Testis (tissue), 2 donors: ENCODE data around the gene ZBTB5.

Experiments
- CTCF ChIP-seq, 3 experiments: fragments of 450-650 bp in 2 of 3; fragments of 200-600 bp in 1 of 3; sonication (generic) in 1 of 3; IDR thresholded peaks; one replicate each; pipeline ENCODE4 v1.5.1; 2016 to 2019; ENCODE audit warnings: antibody characterized with exemption in 3 of 3, mild to moderate bottlenecking in 2 of 3, moderate library complexity in 1 of 3
- POLR2A ChIP-seq: fragments of 450-650 bp; IDR thresholded peaks from one replicate; pipeline ENCODE4 v1.6.1; 2017; ENCODE audit warnings: antibody characterized with exemption, mild to moderate bottlenecking, moderate library complexity

- TF ChIP-seq CTCF (IDR thresholded peaks at IDR 0.05) (no peak), POLR2A (no peak)
Measured at GRCh38 chr9:37486256-37486615, 21.0 kb upstream of the ZBTB5 start.
